IPS-NIHi11 (cell line): ENCODE results near the gene DDAH2.

Experiments used
- DNase-seq: peaks from one replicate; pipeline ENCODE4 v3.0.0; 2012; ENCODE audit warnings: mixed read lengths, low spot score

DDAH2 gene

DNA sequence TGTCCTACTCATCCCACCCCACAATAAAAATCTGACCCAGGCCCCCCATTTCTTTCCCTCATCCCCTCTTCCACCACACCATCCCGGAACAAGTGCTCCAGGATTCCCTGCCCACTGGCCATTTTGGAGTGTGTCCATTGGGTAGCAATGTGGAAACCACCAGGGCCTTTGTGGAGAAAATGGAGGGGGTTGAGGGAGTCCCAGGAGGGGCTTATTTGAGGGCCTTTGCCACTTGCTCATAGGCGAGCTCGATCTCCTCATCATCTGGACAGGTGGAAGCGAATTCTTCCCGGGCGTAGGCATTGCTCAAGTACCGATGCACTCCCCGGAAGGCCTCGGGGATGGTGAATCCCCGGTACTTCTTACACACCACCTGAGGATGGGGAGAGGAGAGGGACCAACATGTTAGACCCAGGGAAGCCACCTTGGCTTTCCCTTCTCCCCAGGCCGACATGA lies 1.6 kb upstream of the DDAH2 start:
- DNase-seq: no peak

DNA sequence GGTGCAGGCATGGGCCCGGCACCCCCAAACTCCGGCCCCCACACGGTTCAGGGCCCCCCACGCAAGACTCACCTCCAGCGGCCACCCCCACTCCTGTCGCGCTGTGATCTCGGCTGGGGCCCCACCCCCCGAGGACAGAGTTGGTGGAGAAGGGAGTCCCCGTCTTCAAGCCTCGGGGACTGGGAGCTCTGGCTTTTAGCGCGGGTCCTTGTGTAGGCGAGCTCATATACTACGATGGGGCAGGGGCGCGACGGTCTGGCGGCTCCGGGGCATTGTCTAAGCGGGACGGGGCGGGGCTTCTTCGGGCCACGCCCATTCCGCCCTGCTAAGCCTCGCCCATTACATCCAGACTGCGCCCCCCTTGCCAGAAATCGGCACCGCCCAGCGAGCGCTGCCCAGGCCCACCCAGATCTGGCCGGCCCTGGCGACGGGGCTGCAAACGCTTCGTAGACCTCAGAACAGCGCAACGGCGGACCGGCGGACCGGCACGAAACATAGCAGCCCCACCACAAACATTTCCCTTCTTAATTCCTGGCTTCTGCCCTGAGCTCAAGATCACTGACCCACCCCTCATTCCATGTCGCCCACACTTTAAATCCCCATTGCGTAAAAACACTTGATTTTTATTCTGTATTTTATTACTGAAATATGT lies 1.0 kb upstream of the DDAH2 start:
- peak; percentile 88 for DNase-seq

DNA sequence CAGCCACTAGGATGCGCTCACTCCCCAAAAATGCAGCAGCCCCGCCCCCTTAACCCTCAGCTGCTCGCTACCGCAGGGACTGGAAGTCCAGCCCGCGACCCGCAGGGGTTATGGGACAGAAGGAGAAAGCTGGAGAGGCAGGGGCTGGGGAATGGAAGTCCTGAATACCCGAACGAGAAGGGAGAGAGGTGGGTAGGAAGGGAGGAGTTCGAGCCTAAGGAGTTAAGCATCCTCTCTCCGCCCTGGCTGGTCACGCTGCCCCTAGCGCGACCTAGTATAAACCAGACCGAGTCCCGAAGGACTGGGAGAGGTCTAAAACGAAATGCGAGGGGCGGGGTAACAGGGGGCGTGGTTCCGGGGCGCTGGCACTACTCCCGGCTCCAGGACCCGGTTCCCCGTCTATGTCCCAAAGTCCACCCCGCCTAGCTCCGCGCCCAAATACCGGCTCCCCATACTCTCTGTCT lies 448 bp upstream of the DDAH2 start:
- DNase-seq: peak; percentile 91

DNA sequence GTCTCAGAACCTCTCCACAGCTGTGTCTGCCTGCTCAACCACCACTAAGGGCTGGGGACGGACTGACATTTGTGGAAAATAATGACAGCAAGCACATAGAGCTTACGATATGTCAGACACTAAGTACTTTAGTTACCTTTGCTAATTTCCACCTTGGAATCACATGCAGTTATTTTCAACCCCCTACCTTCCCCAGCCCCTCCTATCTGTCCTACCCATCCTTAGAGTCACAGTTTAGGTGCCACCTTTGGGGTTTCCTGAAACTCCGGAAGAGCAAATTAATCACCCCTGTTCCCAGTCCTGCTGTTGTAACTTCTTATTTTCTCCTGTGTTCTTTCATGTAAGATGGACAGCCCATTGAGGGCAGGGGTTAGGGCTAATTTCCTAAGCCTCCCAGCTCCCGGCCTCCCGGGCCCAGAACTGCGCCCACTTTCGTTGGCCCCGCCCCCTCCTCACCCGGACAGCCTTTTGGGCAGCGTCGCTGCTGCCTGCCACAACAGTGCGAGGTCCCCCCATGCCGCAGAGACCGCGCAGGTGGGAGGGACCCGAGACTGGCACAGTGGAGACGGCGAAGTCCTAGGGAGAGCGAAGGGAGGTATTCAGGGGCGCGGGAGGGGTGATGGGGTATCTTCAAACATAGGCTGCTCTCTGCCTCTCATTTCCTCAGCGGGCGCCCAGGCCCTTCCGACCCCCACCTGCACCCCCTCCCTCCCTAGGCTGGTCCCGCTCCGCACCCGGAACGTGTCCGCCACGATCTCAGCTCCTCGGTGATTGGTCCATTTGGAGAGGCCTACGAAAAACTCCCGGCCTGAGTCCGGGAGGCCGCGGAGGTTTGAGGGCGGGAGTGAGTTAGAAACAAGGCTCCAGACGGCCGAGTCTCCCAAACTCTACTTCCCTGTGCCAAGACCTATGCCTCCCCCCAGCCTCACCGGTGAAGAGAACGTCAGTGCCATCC lies 1.1 kb downstream of the DDAH2 start:
- DNase-seq: no peak

DNA sequence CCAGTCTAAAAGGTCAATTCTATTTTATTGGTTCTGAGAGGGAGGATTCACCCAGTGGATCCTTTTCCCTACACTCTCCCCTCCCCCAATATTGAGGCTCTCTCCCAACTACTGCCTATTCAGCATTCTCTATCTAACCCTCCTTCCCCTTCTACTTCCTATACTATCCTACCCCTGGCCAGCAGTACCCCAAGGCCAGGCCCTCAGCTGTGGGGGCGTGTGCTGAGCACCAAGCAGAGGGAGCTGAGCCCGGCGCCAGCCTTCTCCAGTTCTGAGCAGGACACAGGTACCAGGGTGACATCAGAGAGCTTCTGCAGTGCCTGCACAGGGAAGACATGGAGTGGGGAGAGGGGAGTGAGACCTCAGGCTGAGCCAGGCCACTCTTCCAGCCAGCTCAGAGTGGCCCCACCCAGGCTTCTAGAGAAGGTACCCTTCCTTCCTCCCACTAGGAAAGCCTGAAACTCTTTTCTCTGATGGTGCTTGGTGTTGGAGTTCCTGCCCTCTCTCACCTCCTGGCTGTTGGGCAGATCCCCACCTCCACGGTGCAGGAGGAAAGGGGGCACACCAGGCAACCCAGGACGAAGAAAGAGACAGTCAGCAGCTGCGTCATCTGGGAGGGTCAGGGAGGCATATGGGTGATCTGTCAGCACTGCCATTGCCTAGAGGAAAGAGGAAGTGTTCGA lies 1.9 kb downstream of the DDAH2 start:
- DNase-seq: no peak

DNA sequence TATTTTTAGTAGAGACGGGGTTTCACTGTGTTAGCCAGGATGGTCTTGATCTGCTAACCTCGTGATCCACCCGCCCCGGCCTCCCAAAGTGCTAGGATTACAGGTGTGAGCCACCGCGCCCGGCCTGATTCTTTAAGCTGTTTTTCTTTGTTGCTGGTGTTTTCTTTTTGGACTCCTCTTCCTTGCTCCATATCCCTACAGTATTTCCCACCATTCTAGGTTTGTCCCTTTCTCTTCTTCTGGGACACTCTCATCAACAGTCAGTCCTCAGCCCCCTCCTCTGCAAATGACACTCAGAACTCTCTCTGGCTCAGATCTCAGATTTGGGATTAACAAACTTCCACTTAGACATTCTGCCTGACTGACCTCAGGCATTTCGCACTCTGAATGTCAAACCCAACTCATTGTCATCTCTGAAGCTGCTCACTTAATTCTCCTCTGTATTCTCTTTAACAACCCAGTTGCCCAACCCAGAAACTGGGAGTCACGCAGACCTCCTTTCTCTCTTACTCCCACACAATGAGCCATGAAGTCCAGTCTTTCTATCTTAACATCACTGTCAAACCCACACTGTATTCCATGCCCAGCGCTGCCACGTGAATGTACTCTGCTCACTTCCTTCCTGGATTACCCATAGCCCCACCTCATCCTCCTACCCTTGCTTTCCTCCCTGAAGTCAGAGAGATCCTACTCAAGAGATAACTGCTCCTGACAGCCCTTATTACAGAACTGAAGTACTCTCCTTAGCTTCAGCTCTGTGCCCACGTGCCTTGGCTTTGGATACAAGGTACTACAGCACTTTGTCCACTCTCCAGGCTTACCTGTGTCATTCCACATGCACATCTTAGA lies 3.4 kb downstream of the DDAH2 start:
- DNase-seq: no peak

DNA sequence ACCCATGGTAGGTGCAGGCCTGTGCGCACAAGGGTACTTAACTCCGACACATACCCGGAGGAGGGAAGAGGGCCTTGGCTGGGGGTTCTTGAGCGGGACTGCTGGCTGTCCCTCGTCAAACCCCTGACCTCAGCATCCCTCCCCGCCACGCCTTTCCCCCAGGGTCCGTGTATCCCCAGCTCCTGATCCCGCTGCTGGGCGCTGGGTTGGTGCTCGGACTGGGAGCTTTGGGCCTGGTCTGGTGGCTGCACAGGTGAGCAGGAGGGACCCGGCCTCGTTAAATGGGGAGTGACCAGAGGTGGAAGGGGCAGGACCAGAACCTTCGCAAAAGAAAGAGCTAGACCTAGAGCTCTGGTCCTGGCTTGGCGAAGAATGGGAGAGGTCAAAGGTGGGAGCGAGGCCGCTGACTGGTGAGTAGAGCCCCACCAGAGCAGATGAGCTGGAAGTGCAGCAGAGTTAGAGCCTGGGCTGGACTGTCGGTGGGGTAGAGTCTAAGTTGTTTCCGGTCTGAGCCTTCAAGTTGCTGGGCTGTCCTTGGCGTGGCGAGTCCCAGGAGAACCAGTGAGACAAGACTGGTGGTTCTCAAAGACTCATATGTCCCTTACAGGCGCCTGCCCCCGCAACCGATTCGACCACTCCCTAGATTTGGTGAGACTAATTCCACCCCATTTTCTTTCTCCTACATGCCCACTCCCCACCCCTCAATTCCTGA lies 5.0 kb downstream of the DDAH2 start:
- DNase-seq: no peak

DNA sequence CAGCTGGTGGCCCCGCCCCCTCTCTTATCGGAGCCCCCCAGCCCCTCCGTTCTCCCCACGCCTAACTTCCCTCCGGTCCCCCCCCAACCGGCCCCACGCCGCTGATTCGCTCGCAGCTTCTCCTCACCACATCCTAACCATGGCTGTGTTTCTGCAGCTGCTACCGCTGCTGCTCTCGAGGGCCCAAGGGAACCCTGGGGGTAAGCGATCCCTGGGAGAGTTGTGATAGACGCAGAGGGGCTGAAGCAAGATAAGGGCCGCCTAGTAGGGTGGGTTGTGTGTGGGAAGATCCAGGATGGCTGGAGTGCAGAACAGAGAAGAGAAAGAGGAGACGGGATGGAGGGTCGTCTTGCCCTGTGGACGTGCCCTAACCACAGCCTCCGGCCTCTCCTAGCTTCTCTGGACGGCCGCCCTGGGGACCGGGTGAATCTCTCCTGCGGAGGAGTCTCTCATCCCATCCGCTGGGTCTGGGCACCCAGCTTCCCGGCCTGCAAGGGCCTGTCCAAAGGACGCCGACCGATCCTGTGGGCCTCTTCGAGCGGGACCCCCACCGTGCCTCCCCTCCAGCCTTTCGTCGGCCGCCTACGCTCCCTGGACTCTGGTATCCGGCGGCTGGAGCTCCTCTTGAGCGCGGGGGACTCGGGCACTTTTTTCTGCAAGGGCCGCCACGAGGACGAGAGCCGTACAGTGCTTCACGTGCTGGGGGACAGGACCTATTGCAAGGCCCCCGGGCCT lies 5.7 kb downstream of the DDAH2 start, which contains the start of gene MPIG6B:
MPIG6B (plus strand) TSS at position 129 of the 735 bp plus-strand sequence; CDS start at position 140, 11 bp downstream.
- no peak for DNase-seq

DNA sequence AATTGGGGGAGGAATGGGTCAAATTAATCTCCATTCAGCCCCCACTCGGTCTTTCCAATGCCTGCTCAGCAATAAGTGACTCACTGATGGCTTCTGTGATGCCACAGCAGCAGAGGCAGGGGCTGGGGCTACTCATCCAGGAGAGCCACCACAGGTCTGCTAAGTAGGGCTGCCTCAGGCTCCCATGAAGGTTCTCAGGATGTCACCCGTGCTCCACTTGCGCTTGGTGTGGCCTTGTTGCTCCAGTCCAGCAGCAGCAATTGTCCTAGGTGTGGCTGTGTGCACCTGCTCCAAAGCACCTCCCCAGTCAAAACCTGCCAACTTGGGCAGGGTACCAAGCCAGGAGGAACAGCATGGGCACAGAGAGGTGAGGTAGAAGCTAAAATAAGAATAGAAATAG lies 6.9 kb downstream of the DDAH2 start:
- no peak for DNase-seq

DNA sequence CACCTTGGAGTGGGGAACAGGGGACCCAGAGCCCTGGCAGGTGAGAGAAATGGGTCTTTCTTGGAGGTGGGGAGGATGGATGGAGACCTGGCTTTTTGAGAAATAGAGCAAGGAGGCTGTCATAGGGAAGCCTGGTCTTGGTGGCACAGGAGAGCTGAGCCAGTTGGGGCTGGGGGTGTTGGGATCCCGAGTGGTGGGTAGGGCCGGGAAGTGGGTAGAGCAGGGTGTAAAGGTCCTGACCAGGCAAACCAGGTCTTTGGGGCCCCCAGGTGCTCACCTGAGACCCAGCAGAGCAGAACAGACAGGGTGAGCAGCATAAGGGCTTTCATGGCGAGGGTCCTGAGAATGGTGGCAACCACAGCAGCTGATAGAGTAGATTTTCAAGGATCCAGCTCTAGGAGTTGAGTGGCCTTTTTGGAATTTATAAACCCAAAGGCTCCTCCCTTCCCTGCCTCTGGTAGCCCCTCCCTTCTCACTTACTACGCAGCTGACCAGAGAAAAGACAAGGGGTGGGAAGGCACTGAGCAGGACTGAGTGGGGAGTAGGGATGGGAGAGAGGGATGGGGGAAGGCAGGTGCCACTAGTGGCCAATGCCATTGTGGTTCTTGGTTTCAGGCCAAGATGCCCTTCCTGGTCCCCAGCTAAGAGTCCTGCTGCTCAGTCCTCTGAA lies 7.6 kb downstream of the DDAH2 start, which contains the start of gene LY6G6C:
LY6G6C (minus strand) TSS at position 396 of the 670 bp plus-strand sequence; CDS start at position 329, 67 bp downstream.
- DNase-seq: no peak

DNA sequence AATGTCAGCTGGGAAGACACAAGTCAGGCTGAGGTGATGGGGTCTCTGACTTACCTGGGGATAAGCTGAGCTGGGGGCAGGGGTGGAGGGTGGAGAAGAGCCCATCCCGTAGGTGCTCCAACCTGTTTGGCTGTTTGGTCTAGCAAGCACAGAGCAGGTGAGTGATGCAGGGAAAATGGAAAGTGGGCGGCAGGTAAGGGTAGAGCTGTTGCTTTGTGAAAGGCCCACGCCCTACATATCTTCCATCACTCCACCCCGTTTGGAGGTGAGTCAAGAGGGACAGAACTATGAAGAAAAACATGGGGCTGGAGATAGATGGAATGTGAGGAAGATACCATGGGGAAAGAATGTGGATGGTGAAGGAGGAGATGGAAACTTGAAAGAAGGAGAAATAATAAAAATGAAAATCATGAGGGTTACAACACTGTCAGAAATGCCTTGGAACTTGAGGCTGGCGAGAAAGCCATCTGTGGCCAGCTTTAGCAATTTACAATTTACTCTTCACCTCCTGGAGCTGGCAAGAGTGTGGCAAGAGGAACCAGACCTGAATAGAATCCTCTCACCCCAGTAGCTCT lies 8.8 kb downstream of the DDAH2 start:
- DNase-seq: no peak

DNA sequence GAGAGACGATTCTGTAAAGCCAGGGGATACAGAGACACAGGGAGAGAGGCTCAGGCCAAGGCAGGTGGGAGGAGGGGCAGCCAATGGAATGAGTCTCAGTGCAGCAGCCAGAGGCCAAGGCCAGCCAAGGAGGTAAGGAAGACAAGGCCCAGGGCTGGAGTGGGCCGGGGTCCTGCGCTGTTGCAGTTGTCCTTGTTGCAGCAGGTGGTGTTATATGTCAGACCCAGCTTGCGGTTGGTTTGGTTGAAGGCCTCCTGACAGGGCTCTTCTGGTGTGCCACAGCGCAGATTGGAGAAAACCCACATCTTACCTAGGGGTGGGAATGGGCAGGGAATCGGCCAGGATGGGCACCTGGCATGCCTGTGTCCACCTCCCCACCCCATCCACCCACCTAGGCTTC lies 10.1 kb downstream of the DDAH2 start:
- no peak for DNase-seq

DNA sequence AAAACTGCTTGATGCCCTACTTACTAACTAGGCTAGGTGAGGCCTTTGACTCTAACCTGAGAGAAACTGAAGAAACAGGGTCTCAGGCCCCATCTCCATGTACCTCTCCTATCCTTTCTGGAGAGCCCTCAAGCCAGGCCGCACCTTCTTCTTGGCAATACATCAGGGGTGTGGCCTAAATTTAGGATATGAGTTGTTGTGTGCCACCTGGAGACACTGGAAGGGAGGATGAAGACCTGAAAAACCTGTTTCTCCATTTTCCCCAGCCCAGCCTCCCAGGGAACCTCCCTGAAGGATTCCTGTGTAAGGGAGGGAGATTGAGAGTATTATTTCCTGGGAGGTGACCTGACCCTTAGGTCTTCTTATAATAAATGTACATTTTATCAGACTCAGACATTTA lies 10.8 kb downstream of the DDAH2 start:
- peak; percentile 68 for DNase-seq

DNA sequence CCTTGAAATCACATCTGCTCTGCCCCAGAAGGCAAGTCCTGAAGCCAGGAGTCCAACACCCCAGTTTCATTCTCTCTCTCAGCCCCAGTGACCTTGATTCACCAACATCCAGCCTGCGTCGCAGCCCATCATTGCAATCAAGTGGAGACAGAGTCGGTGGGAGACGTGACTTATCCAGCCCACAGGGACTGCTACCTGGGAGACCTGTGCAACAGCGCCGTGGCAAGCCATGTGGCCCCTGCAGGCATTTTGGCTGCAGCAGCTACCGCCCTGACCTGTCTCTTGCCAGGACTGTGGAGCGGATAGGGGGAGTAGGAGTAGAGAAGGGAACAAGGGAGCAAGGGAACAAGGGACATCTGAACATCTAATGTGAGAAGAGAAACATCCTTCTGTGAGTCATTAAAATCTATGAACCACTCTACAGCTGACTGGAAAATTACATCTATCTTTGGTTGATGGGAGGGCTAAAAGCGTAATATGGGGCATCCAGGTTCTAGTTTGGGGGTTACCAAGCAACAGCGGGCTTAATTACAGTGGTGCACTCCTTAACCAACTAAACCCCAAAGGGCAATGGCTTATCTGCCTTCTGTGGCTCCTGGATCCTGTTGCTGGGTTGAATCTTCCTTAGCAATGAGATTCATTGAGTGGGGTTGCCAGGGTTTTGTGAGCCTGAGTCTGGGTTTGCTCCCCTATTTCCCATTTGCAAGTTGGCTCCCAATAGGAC lies 11.4 kb downstream of the DDAH2 start:
- peak; percentile 66 for DNase-seq

DNA sequence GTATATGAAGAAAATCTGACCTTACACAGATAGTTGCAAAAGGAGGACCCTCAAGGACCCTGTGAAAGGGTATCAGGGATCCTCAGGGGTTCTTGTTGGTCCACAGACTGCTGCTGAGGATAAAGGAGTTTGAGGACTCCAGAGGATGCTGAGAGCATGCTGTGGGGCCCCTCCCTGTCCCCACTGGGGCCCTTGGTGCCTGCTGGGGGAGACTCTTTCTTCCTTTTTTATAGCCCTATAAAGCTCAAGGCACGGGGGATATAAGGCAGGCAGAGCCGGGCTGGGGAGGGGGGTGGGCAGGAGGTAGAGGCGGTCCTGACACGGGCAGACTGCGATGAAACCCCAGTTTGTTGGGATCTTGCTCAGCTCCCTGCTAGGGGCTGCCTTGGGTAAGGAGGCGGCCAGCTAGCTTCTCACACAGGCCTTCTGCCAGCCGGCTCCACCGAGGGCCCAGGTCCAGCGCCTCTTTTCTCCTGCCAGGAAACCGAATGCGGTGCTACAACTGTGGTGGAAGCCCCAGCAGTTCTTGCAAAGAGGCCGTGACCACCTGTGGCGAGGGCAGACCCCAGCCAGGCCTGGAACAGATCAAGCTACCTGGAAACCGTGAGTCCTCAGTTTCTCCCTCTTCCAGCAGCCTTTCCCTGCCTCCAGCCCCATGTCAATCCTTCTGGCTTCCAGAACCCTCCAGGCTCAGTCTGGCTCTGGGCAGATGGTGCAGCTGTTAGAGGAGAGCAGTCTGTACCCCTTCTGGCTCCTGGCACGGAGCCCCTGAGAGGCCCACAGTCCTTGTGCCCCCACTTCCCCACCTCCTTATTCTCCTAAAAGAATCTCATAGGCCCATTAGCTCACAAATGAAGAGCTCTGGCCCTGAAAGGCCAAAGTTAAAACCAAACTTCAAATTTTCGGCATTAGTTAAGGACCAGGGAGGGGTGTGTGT lies 13.8 kb downstream of the DDAH2 start, which contains the start of gene LY6G6D:
LY6G6D (plus strand) TSS at position 327 of the 937 bp plus-strand sequence; CDS start at position 335, 8 bp downstream.
- DNase-seq: no peak

DNA sequence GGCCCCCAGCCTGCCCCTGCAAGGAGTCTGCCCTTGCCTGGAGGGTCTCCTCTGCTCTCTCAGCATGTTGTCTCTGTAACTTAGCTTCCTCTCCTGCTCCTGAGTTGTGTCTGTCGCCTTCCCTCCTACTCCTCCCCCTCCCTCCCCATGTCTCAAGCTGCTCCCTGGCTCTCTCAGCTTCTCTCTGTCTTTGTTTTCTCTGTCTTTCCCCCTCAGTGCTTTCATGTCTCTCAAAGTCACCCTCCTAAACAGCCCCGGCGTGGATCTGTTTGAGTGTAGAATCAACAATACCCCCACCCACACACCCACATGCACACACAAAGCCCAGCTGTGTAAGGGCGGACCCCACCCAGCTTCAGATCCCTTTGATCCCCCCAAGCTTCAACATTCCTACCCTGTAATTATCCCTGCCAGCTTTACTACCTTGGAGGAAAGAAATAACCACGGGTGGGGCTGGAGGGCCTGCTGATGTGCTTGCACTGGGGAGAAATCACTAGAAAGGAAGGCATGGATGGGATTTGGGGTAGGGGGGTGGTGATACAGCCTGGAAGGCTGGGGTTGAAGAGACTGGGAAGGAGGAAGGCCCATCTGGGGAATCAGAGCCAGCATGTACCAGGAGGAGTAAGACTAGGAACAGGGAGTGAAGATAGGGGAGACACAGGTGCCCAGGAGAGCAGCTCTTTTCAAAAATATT lies 15.0 kb downstream of the DDAH2 start:
- peak; percentile 56 for DNase-seq
